Stimulated activated CD4-positive, alpha-beta T cell treated with anti-CD3 and anti-CD28 coated beads, Interleukin-15, amount 100 ng/mL, for 48 hours (primary cell): Measurements from ENCODE around the gene DUSP10.

Experiments
- DNase-seq, 2 donors: peaks; one replicate each; pipeline ENCODE4 v3.0.0-alpha.2; 2020; ENCODE audit warnings: low read depth in 2 of 2

The DUSP10 gene

GRCh38 chr1:221765527-221765926, 23.6 kb upstream of the DUSP10 start:
- no peak for DNase-seq

GRCh38 chr1:221762121-221762520, 20.2 kb upstream of the DUSP10 start:
- no peak for DNase-seq

GRCh38 chr1:221761354-221762002, 19.6 kb upstream of the DUSP10 start:
- no peak for DNase-seq

GRCh38 chr1:221760911-221761310, 19.0 kb upstream of the DUSP10 start:
- no peak for DNase-seq

GRCh38 chr1:221759436-221759835, 17.5 kb upstream of the DUSP10 start:
- no peak for DNase-seq

- DNase-seq, result no peak
These were observed 16.6 kb upstream of the DUSP10 start for GRCh38 chr1:221758455-221758854.

- DNase-seq, result no peak
These were observed 15.1 kb upstream of the DUSP10 start for GRCh38 chr1:221756830-221757551.

- no peak for DNase-seq
These were observed 11.9 kb upstream of the DUSP10 start for GRCh38 chr1:221753828-221754188.

- no peak for DNase-seq
These were observed 9.5 kb upstream of the DUSP10 start for GRCh38 chr1:221751226-221751887.

GRCh38 chr1:221748981-221749380, 7.1 kb upstream of the DUSP10 start:
- DNase-seq, result no peak

GRCh38 chr1:221747839-221748238, 6.0 kb upstream of the DUSP10 start:
- DNase-seq, result no peak

- DNase-seq, result no peak
These were observed 1.7 kb upstream of the DUSP10 start for GRCh38 chr1:221743416-221744208.

GRCh38 chr1:221742555-221743415, 896 bp upstream of the DUSP10 start:
- DNase-seq, result peak; percentile 69 to 76

- no peak for DNase-seq
These were observed 741 bp downstream of the DUSP10 start for GRCh38 chr1:221740993-221741702.

GRCh38 chr1:221740369-221740992, 1.4 kb downstream of the DUSP10 start:
- no peak for DNase-seq

- no peak for DNase-seq
These were observed 2.2 kb downstream of the DUSP10 start for GRCh38 chr1:221739677-221740025.

GRCh38 chr1:221739018-221739676, 2.7 kb downstream of the DUSP10 start:
- no peak for DNase-seq

GRCh38 chr1:221736714-221737113, 5.2 kb downstream of the DUSP10 start:
- no peak for DNase-seq

GRCh38 chr1:221735999-221736398, 5.9 kb downstream of the DUSP10 start:
- DNase-seq, result no peak

- no peak for DNase-seq
These were observed 7.7 kb downstream of the DUSP10 start for GRCh38 chr1:221734187-221734586.
